GM12801 (cell line): ENCODE data around the gene ADPRM.

ENCODE experiments used
- CTCF ChIP-seq: IDR thresholded peaks from one replicate; pipeline ENCODE4 v1.5.1; 2011; ENCODE audit warnings: control low read depth; ENCODE audit not compliant: insufficient read length; ENCODE audit errors: extremely low read depth

The ADPRM gene

GRCh38 chr17:10657148-10657547 lies 40.2 kb upstream of the ADPRM start, which contains the start of gene MYH3:
Gene MYH3 (minus strand): TSS chr17:10657309. CDS start chr17:10655064, 2,245 bp downstream.
- TF ChIP-seq CTCF, result no peak

GRCh38 chr17:10657879-10658278 lies 39.5 kb upstream of the ADPRM start:
- TF ChIP-seq CTCF, result no peak

- no peak for TF ChIP-seq CTCF
Observed at GRCh38 chr17:10661437-10661836, 36.0 kb upstream of the ADPRM start.

GRCh38 chr17:10663231-10663630 lies 34.2 kb upstream of the ADPRM start:
- no peak for TF ChIP-seq CTCF

- TF ChIP-seq CTCF, result no peak
Observed at GRCh38 chr17:10664571-10664970, 32.8 kb upstream of the ADPRM start.

GRCh38 chr17:10666906-10667305 lies 30.5 kb upstream of the ADPRM start:
- no peak for TF ChIP-seq CTCF

GRCh38 chr17:10668775-10669174 lies 28.6 kb upstream of the ADPRM start:
- TF ChIP-seq CTCF, result no peak

- no peak for TF ChIP-seq CTCF
Observed at GRCh38 chr17:10673312-10673711, 24.1 kb upstream of the ADPRM start.
